ENCODE measurements around the gene SMC3.

SMC3 gene

GRCh38 chr10:110644598-110645462 lies 77.3 kb downstream of the SMC3 start:
- Histone ChIP-seq H2AFZ (ENCODE audit: low read depth) (no peak overlapping the region), H3K4me3 (IDR thresholded peaks at IDR 0.05; ENCODE audit: insufficient read depth, low read depth, low read length) (no peak overlapping the region), H4K20me1 (ENCODE audit: insufficient read depth) (no peaks in the 10 kb centered on the region), H3K9ac (no peak overlapping the region), H3K4me2 (no peak overlapping the region), H3K4me1 (ENCODE audit: low read depth, poor library complexity, severe bottlenecking) (no peaks in the 10 kb centered on the region), H3K36me3 (ENCODE audit: insufficient read depth) (no peaks in the 10 kb centered on the region), H3K79me2 (ENCODE audit: insufficient read depth, low read depth) (no peaks in the 10 kb centered on the region), H3K27me3 (ENCODE audit: insufficient read depth, low read depth) (no peaks in the 10 kb centered on the region), H3K27ac (no peak overlapping the region)
- TF ChIP-seq CTCF (conservative IDR thresholded peaks at IDR 0.05; ENCODE audit: low read depth, low read length) = no peak

GRCh38 chr10:110646417-110647135 lies 79.1 kb downstream of the SMC3 start:
- no peak for TF ChIP-seq CTCF (conservative IDR thresholded peaks at IDR 0.05; ENCODE audit: low read depth, low read length)
- H3K9ac ChIP-seq = no peak overlapping the region
- H3K27me3 ChIP-seq (ENCODE audit: insufficient read depth, low read depth) = no peaks in the 10 kb centered on the region
- no peak overlapping the region for H3K4me2 ChIP-seq
- H3K79me2 ChIP-seq (ENCODE audit: insufficient read depth, low read depth) = no peaks in the 10 kb centered on the region
- H4K20me1 ChIP-seq (ENCODE audit: insufficient read depth) = no peaks in the 10 kb centered on the region
- H2AFZ ChIP-seq (ENCODE audit: low read depth) = no peak overlapping the region
- H3K4me1 ChIP-seq (ENCODE audit: low read depth, poor library complexity, severe bottlenecking) = no peaks in the 10 kb centered on the region
- no peak overlapping the region for H3K27ac ChIP-seq
- H3K4me3 ChIP-seq (IDR thresholded peaks at IDR 0.05; ENCODE audit: insufficient read depth, low read depth, low read length) = no peak overlapping the region
- no peaks in the 10 kb centered on the region for H3K36me3 ChIP-seq (ENCODE audit: insufficient read depth)

GRCh38 chr10:110647136-110647430 lies 79.6 kb downstream of the SMC3 start:
- H4K20me1 ChIP-seq (ENCODE audit: insufficient read depth) = no peaks in the 10 kb centered on the region
- no peaks in the 10 kb centered on the region for H3K4me1 ChIP-seq (ENCODE audit: low read depth, poor library complexity, severe bottlenecking)
- H3K27me3 ChIP-seq (ENCODE audit: insufficient read depth, low read depth) = no peaks in the 10 kb centered on the region
- no peak overlapping the region for H3K9ac ChIP-seq
- TF ChIP-seq CTCF (conservative IDR thresholded peaks at IDR 0.05; ENCODE audit: low read depth, low read length) = no peak
- no peaks in the 10 kb centered on the region for H3K79me2 ChIP-seq (ENCODE audit: insufficient read depth, low read depth)
- no peak overlapping the region for H3K27ac ChIP-seq
- no peak overlapping the region for H3K4me2 ChIP-seq
- no peaks in the 10 kb centered on the region for H3K36me3 ChIP-seq (ENCODE audit: insufficient read depth)
- no peak overlapping the region for H3K4me3 ChIP-seq (IDR thresholded peaks at IDR 0.05; ENCODE audit: insufficient read depth, low read depth, low read length)
- H2AFZ ChIP-seq (ENCODE audit: low read depth) = no peak overlapping the region

GRCh38 chr10:110648692-110649346 lies 81.3 kb downstream of the SMC3 start:
- no peak overlapping the region for H3K4me2 ChIP-seq
- no peak overlapping the region for H3K4me3 ChIP-seq (IDR thresholded peaks at IDR 0.05; ENCODE audit: insufficient read depth, low read depth, low read length)
- H2AFZ ChIP-seq (ENCODE audit: low read depth) = no peak overlapping the region
- TF ChIP-seq CTCF (conservative IDR thresholded peaks at IDR 0.05; ENCODE audit: low read depth, low read length) = no peak
- no peak overlapping the region for H3K9ac ChIP-seq
- H3K36me3 ChIP-seq (ENCODE audit: insufficient read depth) = no peaks in the 10 kb centered on the region
- H3K79me2 ChIP-seq (ENCODE audit: insufficient read depth, low read depth) = no peaks in the 10 kb centered on the region
- H3K4me1 ChIP-seq (ENCODE audit: low read depth, poor library complexity, severe bottlenecking) = no peaks in the 10 kb centered on the region
- no peaks in the 10 kb centered on the region for H3K27me3 ChIP-seq (ENCODE audit: insufficient read depth, low read depth)
- H4K20me1 ChIP-seq (ENCODE audit: insufficient read depth) = no peaks in the 10 kb centered on the region
- H3K27ac ChIP-seq = no peak overlapping the region

Measured in KMS-11 (cell line).